Peyer's patch (tissue), 4 donors: Measurements from ENCODE around the gene PAK6. TPM values are rescaled to one million over a fixed set of nuclear protein-coding genes. Genes with fewer than 3 reads are reported as not detected.
A peak's percentile ranks its signal among the peaks of the same experiment; 100 is the strongest.

Source experiments
- DNase-seq, 3 donors: peaks; one replicate each; pipeline ENCODE4 v3.0.0-alpha.2; 2017 to 2019
- H3K27ac ChIP-seq, 4 donors: fragments of 200-600 bp; sonication (generic); one replicate each; pipeline ENCODE4 v1.5.1; 2016 to 2019
- H3K27me3 ChIP-seq, 2 donors: fragments of 200-600 bp; sonication (generic); one replicate each; pipeline ENCODE4 v1.5.1; 2019
- H3K36me3 ChIP-seq, 3 donors: fragments of 200-600 bp; sonication (generic); one replicate each; pipeline ENCODE4 v1.5.1; 2016 to 2019
- H3K4me1 ChIP-seq, 4 donors: fragments of 200-600 bp; sonication (generic); one replicate each; pipeline ENCODE4 v1.5.1; 2016 to 2019
- H3K4me3 ChIP-seq, 4 donors: fragments of 200-600 bp; sonication (generic); 1 replicate in 3 of 4; 2 replicates in 1 of 4; pipeline ENCODE4 v1.5.1; 2016 to 2019; ENCODE audit warnings: mild to moderate bottlenecking in 1 of 4
- H3K9me3 ChIP-seq, 4 donors: fragments of 200-600 bp; sonication (generic); one replicate each; pipeline ENCODE4 v1.5.1; 2016 to 2019; ENCODE audit warnings: mild to moderate bottlenecking in 1 of 4
- CTCF ChIP-seq, 6 experiments: fragments of 450-650 bp in 4 of 6; fragments of 200-600 bp in 2 of 6; sonication (generic) in 1 of 6; IDR thresholded peaks; one replicate each; pipeline ENCODE4 v1.5.1; 2017 to 2019; ENCODE audit warnings: antibody characterized with exemption in 6 of 6, mild to moderate bottlenecking in 3 of 6, moderate library complexity in 1 of 6
- POLR2A ChIP-seq, 2 donors: fragments of 450-650 bp; IDR thresholded peaks; one replicate each; pipeline ENCODE4 v1.5.1; 2017; ENCODE audit warnings: antibody characterized with exemption in 2 of 2, mild to moderate bottlenecking in 2 of 2, moderate library complexity in 2 of 2
- total RNA-seq, 4 donors: library from RNA; depleted of rRNA; stranded (reverse); fragments of >200 nt; gene quantifications; one replicate each; pipeline ENCODE4 v1.1.0, GENCODE V29; 2016

PAK6 gene
- total RNA-seq, 4 donors from 2014 or later: 3.3 to 4.7 TPM; not detected in 2

- no peaks in the 10 kb centered on the region for H3K27me3 ChIP-seq
- H3K9me3 ChIP-seq: no peaks in the 10 kb centered on the region
- TF ChIP-seq CTCF (IDR thresholded peaks at IDR 0.05) (peak; percentile 72 to 95 (median 90)), POLR2A (IDR thresholded peaks at IDR 0.05) (no peak)
- H3K4me1 ChIP-seq: peaks cover 0 to 24% (median 6%) of the 10 kb centered on the region in 4 donors
- peak in 2 of 3 donors; percentile 64 to 83 for DNase-seq
- H3K4me3 ChIP-seq: no peak overlapping the region
- H3K36me3 ChIP-seq: no peaks in the 10 kb centered on the region
- H3K27ac ChIP-seq: no peak overlapping the region
These were observed 82.1 kb downstream of the PAK6 start for GRCh38 chr15:40320931-40321371.

GRCh38 chr15:40322531-40323238 lies 83.8 kb downstream of the PAK6 start:
- DNase-seq: no peak

GRCh38 chr15:40323239-40323952 lies 84.5 kb downstream of the PAK6 start, which contains the start of gene INAFM2:
Gene INAFM2 (plus strand): TSS chr15:40323692. CDS start chr15:40324056, 364 bp downstream.
- TF ChIP-seq POLR2A (IDR thresholded peaks at IDR 0.05) (peak in 1 of 2 donors; percentile 65), CTCF (IDR thresholded peaks at IDR 0.05) (peak; percentile 61 to 82 (median 75))

More at GRCh38 chr15:40322531-40323238, 83.8 kb downstream of the PAK6 start:
- peaks cover 0 to 29% (median 6%) of the 10 kb centered on the region in 4 donors for H3K4me1 ChIP-seq
- H3K9me3 ChIP-seq: no peaks in the 10 kb centered on the region
- H3K27ac ChIP-seq: peak overlapping the region; percentile 49 to 76 (median 74)
- H3K27me3 ChIP-seq: no peaks in the 10 kb centered on the region
- no peaks in the 10 kb centered on the region for H3K36me3 ChIP-seq
- no peak for TF ChIP-seq POLR2A (IDR thresholded peaks at IDR 0.05)
- no peak for TF ChIP-seq CTCF (IDR thresholded peaks at IDR 0.05)
- peak overlapping the region; percentile 29 to 93 (median 84) for H3K4me3 ChIP-seq

GRCh38 chr15:40323953-40324937 lies 85.4 kb downstream of the PAK6 start:
- H3K27ac ChIP-seq: peak overlapping the region; percentile 40 to 76 (median 74)
- peak overlapping the region; percentile 74 to 93 (median 84) for H3K4me3 ChIP-seq
- H3K27me3 ChIP-seq: no peaks in the 10 kb centered on the region
- TF ChIP-seq CTCF (IDR thresholded peaks at IDR 0.05) (no peak), POLR2A (IDR thresholded peaks at IDR 0.05) (no peak)
- H3K4me1 ChIP-seq: peaks cover 0 to 29% (median 6%) of the 10 kb centered on the region in 4 donors
- no peaks in the 10 kb centered on the region for H3K9me3 ChIP-seq
- DNase-seq: peak in 1 of 3 donors; percentile 31
- H3K36me3 ChIP-seq: no peaks in the 10 kb centered on the region

More at GRCh38 chr15:40323239-40323952, 84.5 kb downstream of the PAK6 start, which contains the start of gene INAFM2:
- no peaks in the 10 kb centered on the region for H3K9me3 ChIP-seq
- peak within 1 kb of the TSS; percentile 49 to 76 (median 74) for H3K27ac ChIP-seq
- no peaks in the 10 kb centered on the region for H3K36me3 ChIP-seq
- H3K27me3 ChIP-seq: no peaks in the 10 kb centered on the region
- H3K4me3 ChIP-seq: peak within 1 kb of the TSS; percentile 74 to 93 (median 84)
- H3K4me1 ChIP-seq: peaks cover 0 to 29% (median 6%) of the 10 kb centered on the region in 4 donors
- DNase-seq: peak; percentile 92 to 95 (median 92)

GRCh38 chr15:40325188-40325587 lies 86.3 kb downstream of the PAK6 start:
- Histone ChIP-seq H3K4me1 (peaks cover 0 to 29% (median 6%) of the 10 kb centered on the region in 4 donors), H3K9me3 (no peaks in the 10 kb centered on the region), H3K27ac (peak overlapping the region in 1 of 4 donors; percentile 76), H3K27me3 (no peaks in the 10 kb centered on the region), H3K4me3 (peak overlapping the region in 3 of 4 donors; percentile 79 to 93 (median 90)), H3K36me3 (no peaks in the 10 kb centered on the region)
- no peak for TF ChIP-seq CTCF (IDR thresholded peaks at IDR 0.05)
- no peak for TF ChIP-seq POLR2A (IDR thresholded peaks at IDR 0.05)
- DNase-seq: no peak
